Activated T-cell treated with anti-CD3 and anti-CD28 coated beads, Interleukin-2, amount 50 U/mL, for 72 hours (primary cell): ENCODE results near the gene CYP2U1. TPM values are rescaled to one million over a fixed set of nuclear protein-coding genes. Genes with fewer than 3 reads are reported as not detected.
"Not testable (repeated sequence)": the region's sequence is repeated elsewhere in the genome, so short reads cannot be mapped to it uniquely, and the experiment has no call there.

Experiments used
- ATAC-seq, 2 donors: fragments of 150-1000 bp; cut with Tn5 transposase; replicated peaks in 1 of 2; 2 replicates each; pipeline ENCODE4 v1.10.0; 2021; ENCODE audit warnings: moderate library complexity in 2 of 2, mild to moderate bottlenecking in 1 of 2
- DNase-seq, 2 donors: peaks; one replicate each; pipeline ENCODE4 v3.0.0; 2021 to 2022; ENCODE audit warnings: mixed read lengths in 1 of 2
- H3K27ac Mint-ChIP-seq: one replicate; pipeline ENCODE4 v1.8.0; 2022; ENCODE audit warnings: mild to moderate bottlenecking, moderate library complexity, mixed read lengths
- H3K27me3 Mint-ChIP-seq: one replicate; pipeline ENCODE4 v1.8.0; 2022; ENCODE audit warnings: low read depth, mixed read lengths
- H3K36me3 Mint-ChIP-seq, 2 donors: one replicate each; pipeline ENCODE4 v1.8.0; 2022; ENCODE audit warnings: mixed read lengths in 2 of 2, mild to moderate bottlenecking in 1 of 2; ENCODE audit not compliant: insufficient read depth in 2 of 2
- H3K4me1 Mint-ChIP-seq: one replicate; pipeline ENCODE4 v1.8.0; 2022; ENCODE audit warnings: low read depth, mixed read lengths
- H3K4me3 Mint-ChIP-seq, 2 donors: one replicate each; pipeline ENCODE4 v1.8.0; 2022; ENCODE audit warnings: mild to moderate bottlenecking in 2 of 2, mixed read lengths in 2 of 2, moderate library complexity in 2 of 2
- H3K9me3 Mint-ChIP-seq, 2 donors: one replicate each; pipeline ENCODE4 v1.8.0; 2022; ENCODE audit warnings: mixed read lengths in 2 of 2
- total RNA-seq, 2 donors: library from RNA; stranded (reverse); gene quantifications; one replicate each; pipeline ENCODE4 v1.2.3, GENCODE V29; 2022

Gene CYP2U1
- total RNA-seq, 2 donors from 2014 or later = 2.2 to 2.8 TPM

GRCh38 chr4:107901213-107901934 lies 30.0 kb upstream of the CYP2U1 start:
- H3K4me1 Mint-ChIP-seq = peaks cover 30% of the 10 kb centered on the region
- no peak overlapping the region for H3K4me3 Mint-ChIP-seq
- no peak overlapping the region for H3K27ac Mint-ChIP-seq
- DNase-seq (no peak), ATAC-seq (no peak)
- H3K36me3 Mint-ChIP-seq = peaks cover 7 to 8% of the 10 kb centered on the region in 2 donors
- H3K27me3 Mint-ChIP-seq = peaks cover 58% of the 10 kb centered on the region
- H3K9me3 Mint-ChIP-seq = peaks cover 6 to 10% of the 10 kb centered on the region in 2 donors

- ATAC-seq (no peak), DNase-seq (no peak)
- H3K4me3 Mint-ChIP-seq = no peak overlapping the region
- peaks cover 7 to 8% of the 10 kb centered on the region in 2 donors for H3K36me3 Mint-ChIP-seq
- H3K9me3 Mint-ChIP-seq = peaks cover 6 to 10% of the 10 kb centered on the region in 2 donors
- H3K27me3 Mint-ChIP-seq = peaks cover 46% of the 10 kb centered on the region
- no peak overlapping the region for H3K27ac Mint-ChIP-seq
- peaks cover 16% of the 10 kb centered on the region for H3K4me1 Mint-ChIP-seq
Observed at GRCh38 chr4:107902715-107903114, 28.6 kb upstream of the CYP2U1 start.

- not testable (repeated sequence) for H3K27ac Mint-ChIP-seq, H3K4me3 Mint-ChIP-seq, H3K4me1 Mint-ChIP-seq, ATAC-seq, H3K36me3 Mint-ChIP-seq, DNase-seq
- Mint-ChIP-seq H3K27me3 (peaks cover 32% of the 10 kb centered on the region), H3K9me3 (peaks cover 6 to 10% of the 10 kb centered on the region in 2 donors)
Observed at GRCh38 chr4:107905082-107905481, 26.3 kb upstream of the CYP2U1 start.

- H3K9me3 Mint-ChIP-seq = peaks cover 6 to 10% of the 10 kb centered on the region in 2 donors
- no peak overlapping the region for H3K4me3 Mint-ChIP-seq
- no peak overlapping the region for H3K27ac Mint-ChIP-seq
- no peak for DNase-seq
- peaks cover 5% of the 10 kb centered on the region for H3K4me1 Mint-ChIP-seq
- peaks cover 7 to 8% of the 10 kb centered on the region in 2 donors for H3K36me3 Mint-ChIP-seq
- H3K27me3 Mint-ChIP-seq = peaks cover 17% of the 10 kb centered on the region
- no peak for ATAC-seq
Observed at GRCh38 chr4:107906458-107907100, 24.8 kb upstream of the CYP2U1 start.

GRCh38 chr4:107908377-107908776 lies 23.0 kb upstream of the CYP2U1 start:
- Mint-ChIP-seq H3K36me3 (peaks cover 7 to 8% of the 10 kb centered on the region in 2 donors), H3K9me3 (peaks cover 6 to 10% of the 10 kb centered on the region in 2 donors), H3K4me1 (peaks cover 5% of the 10 kb centered on the region), H3K4me3 (no peak overlapping the region), H3K27me3 (peaks cover under 1% of the 10 kb centered on the region), H3K27ac (no peak overlapping the region)
- no peak for ATAC-seq
- DNase-seq = no peak

- ATAC-seq = peak; percentile 60 to 65
- Mint-ChIP-seq H3K4me3 (no peak overlapping the region), H3K27ac (no peak overlapping the region), H3K9me3 (no peaks in the 10 kb centered on the region), H3K27me3 (no peaks in the 10 kb centered on the region), H3K36me3 (no peaks in the 10 kb centered on the region), H3K4me1 (no peaks in the 10 kb centered on the region)
- DNase-seq = peak; percentile 29 to 55
Observed at GRCh38 chr4:107913283-107913899, 18.0 kb upstream of the CYP2U1 start.

GRCh38 chr4:107915220-107915619 lies 16.1 kb upstream of the CYP2U1 start:
- Mint-ChIP-seq H3K4me1 (no peaks in the 10 kb centered on the region), H3K27me3 (peaks cover 16% of the 10 kb centered on the region), H3K27ac (no peak overlapping the region), H3K9me3 (peaks cover 4 to 6% of the 10 kb centered on the region in 2 donors), H3K4me3 (no peak overlapping the region), H3K36me3 (peaks cover 5 to 9% of the 10 kb centered on the region in 2 donors)
- ATAC-seq (no peak), DNase-seq (no peak)

GRCh38 chr4:107916623-107917022 lies 14.7 kb upstream of the CYP2U1 start:
- Mint-ChIP-seq H3K36me3 (peaks cover 5 to 9% of the 10 kb centered on the region in 2 donors), H3K27ac (no peak overlapping the region), H3K9me3 (peaks cover 4 to 6% of the 10 kb centered on the region in 2 donors), H3K4me1 (no peaks in the 10 kb centered on the region), H3K4me3 (no peak overlapping the region), H3K27me3 (peaks cover 22% of the 10 kb centered on the region)
- no peak for DNase-seq
- ATAC-seq = no peak

GRCh38 chr4:107917500-107917899 lies 13.8 kb upstream of the CYP2U1 start:
- Mint-ChIP-seq H3K4me3 (no peak overlapping the region), H3K27me3 (peaks cover 22% of the 10 kb centered on the region), H3K9me3 (peaks cover 4 to 6% of the 10 kb centered on the region in 2 donors), H3K4me1 (no peaks in the 10 kb centered on the region), H3K36me3 (peaks cover 5 to 9% of the 10 kb centered on the region in 2 donors), H3K27ac (no peak overlapping the region)
- ATAC-seq (no peak), DNase-seq (no peak)

GRCh38 chr4:107922486-107923473 lies 8.6 kb upstream of the CYP2U1 start:
- Mint-ChIP-seq H3K4me3 (no peak overlapping the region), H3K4me1 (no peaks in the 10 kb centered on the region), H3K27me3 (peaks cover 22% of the 10 kb centered on the region), H3K27ac (no peak overlapping the region), H3K36me3 (peaks cover 5 to 9% of the 10 kb centered on the region in 2 donors), H3K9me3 (peaks cover 4 to 6% of the 10 kb centered on the region in 2 donors)
- ATAC-seq (no peak), DNase-seq (no peak)

- not testable (repeated sequence) for H3K4me3 Mint-ChIP-seq
Observed at GRCh38 chr4:107925713-107926112, 5.6 kb upstream of the CYP2U1 start.

GRCh38 chr4:107926875-107927274 lies 4.5 kb upstream of the CYP2U1 start:
- not testable (repeated sequence) for ATAC-seq, H3K27me3 Mint-ChIP-seq, H3K27ac Mint-ChIP-seq, DNase-seq, H3K4me3 Mint-ChIP-seq, H3K36me3 Mint-ChIP-seq, H3K9me3 Mint-ChIP-seq
- peaks cover 17% of the 10 kb centered on the region for H3K4me1 Mint-ChIP-seq

More at GRCh38 chr4:107925713-107926112, 5.6 kb upstream of the CYP2U1 start:
- not testable (repeated sequence) for H3K27ac Mint-ChIP-seq, H3K9me3 Mint-ChIP-seq, ATAC-seq, H3K36me3 Mint-ChIP-seq, DNase-seq
- peaks cover 12% of the 10 kb centered on the region for H3K4me1 Mint-ChIP-seq
- H3K27me3 Mint-ChIP-seq = peaks cover 13% of the 10 kb centered on the region
